MV-4-11 (cell line): Measurements from ENCODE around the gene ASPA.
"Not testable (repeated sequence)": the region's sequence is repeated elsewhere in the genome, so short reads cannot be mapped to it uniquely, and the experiment has no call there.

Experiments used
- DNase-seq: peaks from one replicate; lab custom pipeline; 2025; lab: John Stamatoyannopoulos, UW

Gene ASPA

GRCh38 chr17:3507869-3508268, 32.1 kb downstream of the ASPA start:
- no peak for DNase-seq

DNA sequence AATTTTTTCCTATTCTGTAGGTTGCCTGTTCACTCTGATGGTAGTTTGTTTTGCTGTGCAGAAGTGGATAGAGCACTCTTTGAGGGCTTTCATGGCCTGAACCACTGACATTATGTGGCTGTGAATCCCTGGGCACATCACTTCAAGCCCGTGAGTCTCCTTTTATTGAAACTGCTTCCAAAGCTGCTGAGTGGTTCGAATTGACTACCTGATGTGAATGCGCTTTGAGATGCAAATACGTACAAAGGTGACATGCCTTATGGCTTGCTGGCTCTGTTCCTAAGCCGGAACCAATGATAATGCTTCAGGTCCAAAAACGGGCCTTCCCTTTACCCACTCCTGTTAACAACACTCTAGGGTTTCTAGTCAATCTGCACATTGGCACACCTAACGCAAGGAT, 34.3 kb downstream of the ASPA start:
- no peak for DNase-seq

DNA sequence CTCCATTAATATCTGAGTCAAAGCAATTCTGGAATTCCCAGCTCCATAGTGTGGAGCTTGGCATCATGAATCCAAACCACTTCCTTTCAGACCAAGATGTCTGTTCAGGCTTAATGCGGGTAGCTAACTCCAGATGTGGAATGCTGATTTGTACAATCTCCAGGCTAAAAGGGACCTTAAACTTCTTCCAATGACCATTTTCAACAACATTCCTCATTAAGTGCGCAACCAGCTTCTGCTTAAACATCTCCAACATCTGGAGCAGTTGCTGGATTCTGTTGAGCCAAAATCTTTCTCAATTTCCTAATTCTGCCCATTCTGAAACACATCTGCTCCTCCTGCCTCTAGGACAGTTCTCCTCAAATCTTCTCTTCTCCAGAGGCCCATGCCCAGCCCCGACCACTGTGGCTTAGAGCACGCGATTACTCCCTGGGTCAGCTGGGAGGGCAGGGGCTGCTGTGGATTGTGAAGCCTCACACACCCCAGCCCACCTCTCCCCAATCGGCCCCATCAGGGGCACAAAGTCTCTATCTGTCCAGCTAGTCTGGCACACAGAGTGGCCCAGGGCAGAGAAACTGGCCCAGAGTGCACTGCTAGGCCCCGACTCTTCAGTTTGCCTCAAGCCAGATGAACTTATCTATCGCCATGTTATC, 36.2 kb downstream of the ASPA start:
- DNase-seq, result no peak

DNA sequence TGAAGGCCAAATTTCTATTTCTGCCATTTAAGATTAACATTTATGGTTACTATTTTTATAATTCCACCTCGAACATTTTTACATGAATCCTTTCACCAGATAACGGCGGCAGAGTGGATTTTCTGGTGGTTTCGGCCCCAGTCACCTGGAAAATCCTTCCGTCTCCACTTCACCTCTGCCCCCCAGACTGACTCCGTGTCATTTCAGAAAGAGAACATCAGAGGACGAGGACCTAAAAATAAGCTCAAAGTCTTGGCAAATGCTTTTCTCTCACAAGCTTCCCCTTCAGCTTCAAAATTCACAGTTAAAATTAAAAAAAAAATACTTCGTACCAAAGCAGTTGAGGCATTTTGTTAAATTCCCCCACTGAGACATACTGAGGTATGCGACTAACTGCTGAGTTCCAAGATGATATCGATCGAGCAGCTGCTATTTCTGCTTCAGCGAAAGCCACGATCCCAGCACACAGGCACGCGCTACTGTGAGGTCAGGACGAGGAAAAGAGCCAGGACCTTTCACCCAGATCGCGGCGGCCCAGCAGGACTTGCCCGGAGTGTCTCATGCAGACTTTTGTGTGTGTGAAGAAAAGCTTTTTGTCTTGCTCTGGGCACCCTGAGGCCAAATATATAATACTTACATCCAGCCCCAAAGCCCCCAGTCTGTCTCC, 36.8 kb downstream of the ASPA start:
- DNase-seq, result no peak

DNA sequence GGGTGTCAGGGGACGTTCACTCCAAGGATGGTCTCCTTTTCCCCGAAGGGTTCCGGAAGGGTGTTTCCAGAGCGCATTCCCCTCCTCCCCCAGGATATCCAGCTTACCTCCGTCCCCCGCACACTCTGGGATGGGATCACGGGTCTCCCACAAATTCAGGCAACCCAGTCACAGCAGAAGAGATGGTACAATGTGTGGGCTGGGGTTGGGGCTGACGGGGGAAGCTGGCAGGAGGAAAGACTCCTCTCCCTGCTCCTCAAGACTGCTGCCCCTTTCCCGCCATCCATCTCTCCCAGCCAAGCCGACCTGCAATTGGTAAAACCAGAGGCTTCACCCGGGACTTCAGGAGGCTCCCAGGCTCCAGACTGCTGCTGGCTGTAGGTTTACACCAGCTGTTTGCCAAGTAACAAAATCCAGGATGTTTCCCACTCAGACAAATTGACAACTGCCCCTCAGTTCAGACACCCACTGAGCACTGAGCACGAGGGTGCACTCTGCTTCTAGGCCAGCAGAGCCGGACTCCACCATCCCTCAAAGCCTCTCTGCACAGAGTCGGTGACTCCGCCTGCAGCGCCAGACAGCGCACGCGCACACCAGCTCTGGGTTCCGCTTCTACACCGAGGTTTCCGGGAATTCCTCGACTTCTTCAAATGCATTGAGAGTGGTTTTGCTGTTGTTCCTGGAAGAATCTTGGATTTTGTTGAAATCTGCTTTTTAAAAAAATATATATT, 37.7 kb downstream of the ASPA start:
- DNase-seq, result no peak

GRCh38 chr17:3514167-3514566, 38.4 kb downstream of the ASPA start:
- DNase-seq, result not testable (repeated sequence)

DNA sequence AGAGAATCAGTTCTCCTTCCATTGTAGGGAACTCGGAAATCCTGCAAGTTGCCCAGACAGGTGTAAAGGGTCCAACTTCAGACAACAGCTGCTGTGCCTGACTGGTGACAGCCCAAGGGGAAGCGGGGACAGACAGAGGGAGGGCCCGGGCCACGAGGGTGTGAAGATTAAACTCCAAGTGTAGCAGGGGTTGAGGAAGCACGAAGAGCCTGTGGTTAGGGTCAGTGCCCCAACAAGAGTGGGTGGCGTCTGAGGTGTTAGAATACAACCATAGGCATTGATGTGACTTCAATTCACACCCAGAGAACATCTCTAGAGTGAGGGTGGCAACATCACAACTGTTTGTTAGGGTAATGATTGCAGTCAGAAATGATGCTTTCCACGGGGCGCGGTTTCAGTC, 39.1 kb downstream of the ASPA start:
- no peak for DNase-seq

- not testable (repeated sequence) for DNase-seq
These were observed 43.7 kb downstream of the ASPA start for GRCh38 chr17:3519472-3519871.

DNA sequence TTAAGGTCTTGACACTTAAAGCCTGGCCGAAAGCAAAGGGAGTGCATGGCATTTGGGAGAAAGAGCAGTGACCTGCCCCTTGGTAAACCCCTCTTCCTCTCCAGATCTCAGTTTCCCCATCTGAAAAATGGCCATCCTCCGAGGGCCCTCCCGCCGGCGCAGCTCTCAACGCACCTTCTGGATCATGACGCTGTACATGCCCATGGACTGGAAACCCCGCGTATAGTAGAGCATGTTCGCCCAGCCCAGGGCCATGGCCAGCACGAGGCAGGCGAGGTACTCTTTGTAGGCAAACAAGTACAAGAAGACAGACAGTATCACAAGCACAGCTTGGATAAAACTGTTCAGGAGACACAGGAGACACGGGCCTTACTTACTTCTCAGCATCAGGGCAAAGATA, 48.2 kb downstream of the ASPA start:
- DNase-seq, result no peak

GRCh38 chr17:3526491-3526890, 50.7 kb downstream of the ASPA start:
- no peak for DNase-seq

- DNase-seq, result no peak
These were observed 51.2 kb downstream of the ASPA start for GRCh38 chr17:3526971-3527370.

DNA sequence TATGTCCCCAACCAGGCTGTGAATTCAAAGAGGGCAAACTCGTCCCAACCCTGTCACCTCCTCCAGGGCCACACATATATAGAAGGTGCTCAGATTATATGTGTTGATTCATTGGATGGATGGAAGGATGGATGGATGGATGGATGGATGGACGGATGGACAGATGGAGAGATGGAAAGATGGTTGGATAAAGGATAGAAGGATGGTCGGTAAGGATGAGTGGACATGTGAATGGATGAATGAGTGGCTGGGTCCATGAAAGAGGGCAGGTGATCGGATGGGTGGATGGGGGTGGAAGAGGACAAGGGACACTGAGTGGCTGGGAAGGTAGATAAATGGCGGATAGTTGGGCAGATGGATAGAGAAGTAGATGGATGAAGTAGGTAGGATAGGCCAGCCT, 51.7 kb downstream of the ASPA start:
- no peak for DNase-seq

DNA sequence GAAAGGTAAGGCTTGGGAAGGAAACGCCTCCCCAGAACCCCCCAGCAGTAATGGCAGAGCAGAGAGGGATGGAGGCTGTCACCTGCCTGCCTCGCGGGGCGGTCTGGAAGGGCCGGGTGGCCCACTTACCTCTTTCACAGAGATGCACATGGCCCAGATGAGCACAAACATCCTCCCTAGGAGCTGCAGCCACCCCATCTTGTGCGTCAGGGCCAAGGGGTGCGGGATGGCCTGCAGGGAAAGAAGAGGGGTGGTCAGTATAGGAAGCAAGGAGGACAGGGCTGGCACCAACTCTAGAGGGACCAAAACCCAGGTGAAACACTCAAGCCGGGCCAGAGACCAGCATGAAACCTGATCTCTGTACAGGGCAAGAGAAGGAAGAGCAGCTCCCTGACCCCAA, 52.1 kb downstream of the ASPA start:
- no peak for DNase-seq

DNA sequence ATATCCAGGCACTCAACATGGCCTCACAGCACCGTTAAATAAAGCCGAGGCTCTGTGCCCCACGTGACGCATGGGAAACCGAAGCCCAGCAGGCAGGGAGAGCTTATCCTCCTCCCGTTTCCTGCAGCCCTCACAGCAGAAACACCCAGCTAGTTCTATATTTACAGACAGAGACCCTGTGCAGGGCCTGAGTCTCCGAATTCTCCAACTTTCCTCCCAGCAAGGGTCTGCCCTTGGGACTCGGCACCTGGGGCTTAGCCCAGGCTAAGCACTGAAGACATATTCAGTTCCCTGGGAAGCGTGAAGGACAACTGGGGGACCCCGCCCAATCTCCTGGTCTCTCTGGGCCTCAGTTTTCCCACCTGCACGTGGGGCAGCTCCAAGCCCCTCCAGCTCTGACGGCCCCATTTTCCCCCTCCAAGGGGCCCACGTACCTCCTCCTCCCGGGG, 52.6 kb downstream of the ASPA start:
- no peak for DNase-seq

DNA sequence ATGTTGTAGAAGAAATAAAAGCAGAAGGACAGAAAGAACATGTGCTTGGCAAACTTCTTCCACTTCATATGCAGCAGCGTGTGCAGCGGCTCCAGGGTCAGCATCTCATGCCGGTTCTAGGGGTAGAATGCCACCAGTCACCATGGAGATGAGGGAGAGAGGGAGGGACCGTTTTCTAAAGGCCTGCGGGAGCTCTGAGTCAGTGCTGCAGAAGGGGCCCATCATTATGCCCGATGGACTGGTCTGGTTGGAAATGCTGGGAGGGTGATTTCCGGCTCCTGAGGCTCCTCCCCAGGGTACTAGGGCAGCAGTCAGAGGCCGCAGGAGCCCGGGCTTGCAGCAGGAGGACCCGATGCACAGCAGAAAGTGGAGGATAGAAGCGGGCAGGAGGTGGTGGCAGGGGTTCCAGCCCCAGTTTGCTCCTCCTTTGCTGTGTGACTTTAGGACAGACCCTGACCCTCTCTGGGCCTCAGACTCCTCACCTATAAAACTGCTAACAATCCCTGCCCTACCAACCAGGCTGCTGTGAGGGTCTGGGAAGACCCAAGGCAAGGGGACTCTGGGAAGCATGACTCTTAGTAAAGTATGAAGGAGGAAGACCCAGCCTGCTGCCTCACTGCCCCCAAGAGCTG, 53.2 kb downstream of the ASPA start:
- no peak for DNase-seq

- DNase-seq, result no peak
These were observed 54.3 kb downstream of the ASPA start for GRCh38 chr17:3529817-3530741.

DNA sequence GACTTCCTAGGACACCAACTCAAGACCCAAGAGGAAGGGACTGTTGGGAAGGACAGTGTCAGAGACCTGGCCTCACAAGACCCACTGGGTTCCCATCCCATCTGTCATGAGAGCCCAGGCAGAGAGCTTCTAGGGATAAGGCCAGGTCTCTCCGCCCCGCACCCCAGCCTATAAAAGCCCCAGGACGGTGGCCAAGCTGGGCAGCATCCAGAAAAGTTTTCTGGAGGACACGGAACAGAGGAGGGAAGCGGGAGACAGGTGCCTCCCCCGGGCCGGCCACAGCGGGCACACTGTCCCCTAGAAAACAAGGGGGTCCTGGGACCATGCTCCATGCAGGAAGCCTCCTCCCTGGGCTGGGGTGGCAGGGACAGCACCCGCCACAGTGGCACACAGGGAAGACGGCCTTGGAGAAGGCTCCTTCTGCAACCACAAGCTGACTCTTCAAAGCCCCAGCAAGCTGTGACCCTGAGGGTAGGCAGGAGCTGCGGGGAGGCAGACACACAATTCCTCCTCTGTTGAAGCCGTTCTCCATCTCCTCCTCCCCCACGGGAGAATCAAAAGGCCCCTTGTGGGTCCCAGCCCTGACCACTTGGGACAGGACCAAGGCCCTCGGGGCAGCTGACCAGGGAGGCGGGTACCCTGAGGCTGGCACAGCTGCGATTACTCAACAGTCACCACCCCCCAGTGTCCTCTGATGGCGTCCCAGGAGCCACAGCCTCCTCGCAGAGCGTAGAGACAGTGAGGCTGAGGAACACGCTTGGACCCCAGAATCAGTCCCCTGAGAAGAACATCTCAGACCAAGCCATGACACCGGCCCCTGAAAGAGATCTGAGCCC, 55.7 kb downstream of the ASPA start:
- DNase-seq, result no peak

DNA sequence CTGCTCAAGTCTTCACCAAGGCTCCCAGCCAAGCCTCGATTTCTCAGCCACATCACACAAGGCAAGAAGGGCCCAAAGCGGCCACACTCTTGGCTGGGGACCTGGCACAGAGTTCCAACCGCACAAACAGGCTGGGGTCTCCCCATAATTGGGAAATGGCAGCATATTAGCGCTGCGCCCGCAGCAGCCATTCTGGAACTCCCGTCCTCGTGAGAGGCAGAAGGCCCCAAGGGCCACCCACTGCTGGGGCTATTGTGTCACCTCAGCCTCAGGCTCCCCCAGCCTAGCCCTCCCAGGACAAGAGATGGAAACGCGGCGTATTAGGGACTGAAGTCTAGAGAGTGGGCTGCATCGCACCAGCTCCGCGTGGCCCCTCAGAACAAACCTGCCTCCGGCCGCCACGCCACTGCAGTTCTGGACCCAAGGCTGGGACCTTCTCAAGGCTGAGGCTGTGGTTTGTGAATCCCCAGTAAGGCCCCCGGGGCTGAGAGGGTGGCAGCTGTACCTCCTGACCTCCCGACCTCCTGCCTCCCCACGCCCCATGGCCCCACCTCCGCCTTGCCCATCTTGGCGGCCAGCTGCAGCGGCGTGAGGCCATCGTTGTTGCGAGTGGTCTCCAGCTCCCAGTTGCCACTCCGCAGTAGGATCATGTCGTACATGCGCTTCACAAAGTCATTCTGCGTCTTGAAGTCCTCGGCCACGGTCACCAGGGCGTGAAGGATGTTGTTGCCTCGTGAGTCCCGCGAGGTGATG, 56.5 kb downstream of the ASPA start:
- DNase-seq, result no peak

- no peak for DNase-seq
These were observed 57.0 kb downstream of the ASPA start for GRCh38 chr17:3532859-3533142.

GRCh38 chr17:3533752-3534151, 58.0 kb downstream of the ASPA start:
- no peak for DNase-seq
